ENCODE data around the gene MAGEL2.
"Not testable (repeated sequence)": the region's sequence is repeated elsewhere in the genome, so short reads cannot be mapped to it uniquely, and the experiment has no call there.

The MAGEL2 gene

DNA sequence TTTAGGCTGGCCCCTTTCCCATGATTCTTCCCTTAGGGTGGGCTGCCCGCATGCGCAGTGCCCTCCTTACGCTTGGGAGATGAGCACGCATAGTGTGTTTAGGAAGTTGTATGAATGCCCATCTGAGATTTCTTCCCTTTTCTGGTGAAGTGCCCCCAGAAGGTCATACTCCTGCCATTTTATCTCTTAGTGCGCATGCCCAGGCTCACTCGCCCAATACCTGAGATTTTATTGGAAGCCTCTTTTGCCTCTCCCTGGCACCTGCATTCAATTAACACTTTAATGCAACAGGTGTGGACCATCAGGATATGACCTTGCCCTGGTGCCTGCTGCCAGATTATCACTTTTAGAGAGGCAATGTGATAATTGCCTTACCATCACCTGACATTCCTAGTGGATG, 45.5 kb downstream of the MAGEL2 start:
- no peak for DNase-seq

- no peak for DNase-seq
Measured at GRCh38 chr15:23599053-23599452, 48.6 kb downstream of the MAGEL2 start.

DNA sequence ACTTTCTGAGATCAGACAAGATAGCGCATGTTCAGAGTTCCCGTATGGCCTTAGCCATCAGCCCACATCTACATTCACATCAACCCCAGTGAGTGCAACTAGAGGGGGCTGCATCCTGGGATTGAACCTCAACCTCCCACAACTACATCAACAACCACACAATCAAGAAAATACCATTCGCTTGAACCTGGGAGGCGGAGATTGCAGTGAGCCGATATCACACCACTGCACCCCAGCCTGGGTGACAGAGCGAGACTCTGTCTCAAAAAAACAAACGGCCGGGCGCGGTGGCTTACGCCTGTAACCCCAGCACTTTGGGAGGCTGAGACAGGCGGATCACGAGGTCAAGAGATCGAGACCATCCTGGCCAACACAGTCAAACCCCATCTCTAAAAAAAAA, 50.4 kb downstream of the MAGEL2 start:
- DNase-seq = not testable (repeated sequence)

DNA sequence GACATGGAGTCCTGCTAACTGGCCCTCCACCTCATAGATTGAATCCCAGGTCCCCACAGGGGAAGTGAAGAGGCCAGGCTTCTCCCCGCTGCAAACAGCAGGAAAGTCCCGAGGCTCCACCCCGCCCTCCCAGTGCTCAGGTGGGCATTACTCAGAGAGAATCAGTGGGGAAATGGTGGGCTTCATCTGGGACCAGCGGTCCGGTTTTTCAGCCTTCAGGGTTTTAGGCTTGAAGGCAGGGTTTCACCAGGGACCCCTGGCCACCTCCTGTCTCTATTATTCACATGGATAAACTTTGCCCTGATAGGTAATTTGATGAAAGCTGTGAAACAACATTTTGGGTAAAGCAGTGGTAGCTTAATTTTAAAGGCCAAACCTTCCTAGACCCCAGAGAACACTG, 50.9 kb downstream of the MAGEL2 start:
- no peak for DNase-seq

DNA sequence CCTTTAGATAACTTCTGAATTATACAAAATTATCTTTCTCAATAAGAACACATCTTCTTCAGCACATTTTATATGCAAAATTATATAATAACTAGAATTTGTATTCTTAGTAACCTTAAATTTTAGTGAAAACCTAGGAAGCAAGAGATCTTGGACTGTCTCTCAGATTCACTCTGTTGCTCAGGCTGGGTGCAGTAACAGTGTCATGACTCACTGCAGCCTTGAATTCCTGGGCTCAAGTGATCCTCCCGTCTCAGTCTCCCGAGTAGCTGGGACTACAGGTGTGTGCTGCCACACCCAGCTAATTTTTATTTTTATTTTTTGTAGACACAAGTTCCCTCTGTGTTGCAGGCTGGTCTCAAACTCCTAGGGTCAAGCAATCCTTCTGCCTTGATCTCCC, 52.3 kb downstream of the MAGEL2 start:
- no peak for DNase-seq

GRCh38 chr15:23594252-23594770, 53.4 kb downstream of the MAGEL2 start:
- no peak for DNase-seq

Measured in stimulated activated naive CD4-positive, alpha-beta T cell (primary cell).